ENCODE measurements around the gene MAP9. TPM values are rescaled to one million over a fixed set of nuclear protein-coding genes. Genes with fewer than 3 reads are reported as not detected.
"Not testable (repeated sequence)": the region's sequence is repeated elsewhere in the genome, so short reads cannot be mapped to it uniquely, and the experiment has no call there.

Gene MAP9
- 5.3 TPM for polyA plus RNA-seq (2013, experiment 1 of 2; ENCODE audit: insufficient read length)
- polyA plus RNA-seq (2013, experiment 2 of 2; ENCODE audit: insufficient read length), result 7.2 TPM

GRCh38 chr4:155376387-155377268, at the start of gene MAP9:
TSS of gene MAP9 (minus strand) at chr4:155376965. CDS start at chr4:155375850, 1,115 bp downstream.
- peak; percentile 98 for DNase-seq

- DNase-seq, result not testable (repeated sequence)
These were observed 48.0 kb upstream of the MAP9 start for GRCh38 chr4:155424778-155425177.

DNA sequence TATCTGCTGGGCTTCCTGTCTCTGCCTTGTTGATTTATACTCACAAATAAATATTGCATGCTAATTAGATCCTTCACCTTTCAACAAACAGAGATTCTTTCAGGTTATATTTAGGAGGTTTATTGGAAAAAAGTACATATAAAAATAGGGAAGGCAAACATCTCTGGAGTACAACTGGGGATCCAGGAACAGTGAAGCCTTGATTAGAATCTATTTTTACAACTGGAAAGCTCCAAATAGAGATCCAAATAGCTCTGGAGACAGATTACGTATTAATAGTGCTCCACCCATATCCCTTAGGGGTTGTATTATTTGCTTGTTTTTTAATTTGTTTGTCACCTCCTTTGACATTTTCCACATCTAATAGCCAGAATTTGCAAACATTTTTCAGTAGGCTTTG, 46.9 kb upstream of the MAP9 start:
- no peak for DNase-seq

- DNase-seq, result no peak
These were observed 42.5 kb upstream of the MAP9 start for GRCh38 chr4:155419266-155419665.

- no peak for DNase-seq
These were observed 38.9 kb upstream of the MAP9 start for GRCh38 chr4:155415662-155416061.

GRCh38 chr4:155413451-155413850, 36.7 kb upstream of the MAP9 start:
- no peak for DNase-seq

DNA sequence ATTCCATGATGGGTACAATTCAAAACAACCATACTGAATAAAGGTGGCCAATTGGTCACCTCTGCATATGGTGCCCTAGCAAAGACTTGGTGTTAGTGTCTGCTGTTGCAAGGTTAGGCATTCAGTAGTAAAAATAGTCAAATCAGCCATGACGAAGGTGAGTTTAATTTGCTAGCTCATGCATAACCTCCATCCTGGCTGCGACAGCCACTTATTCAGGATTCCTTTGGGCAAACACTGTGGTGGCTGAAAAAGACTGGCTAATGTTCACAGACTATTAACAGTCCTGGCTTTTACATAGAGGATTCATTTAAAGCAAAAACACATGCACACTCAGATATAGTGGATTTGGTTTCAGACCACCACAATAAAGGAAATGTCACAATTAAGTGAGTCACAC, 34.8 kb upstream of the MAP9 start:
- DNase-seq, result no peak

GRCh38 chr4:155408796-155409195, 32.0 kb upstream of the MAP9 start:
- DNase-seq, result no peak

DNA sequence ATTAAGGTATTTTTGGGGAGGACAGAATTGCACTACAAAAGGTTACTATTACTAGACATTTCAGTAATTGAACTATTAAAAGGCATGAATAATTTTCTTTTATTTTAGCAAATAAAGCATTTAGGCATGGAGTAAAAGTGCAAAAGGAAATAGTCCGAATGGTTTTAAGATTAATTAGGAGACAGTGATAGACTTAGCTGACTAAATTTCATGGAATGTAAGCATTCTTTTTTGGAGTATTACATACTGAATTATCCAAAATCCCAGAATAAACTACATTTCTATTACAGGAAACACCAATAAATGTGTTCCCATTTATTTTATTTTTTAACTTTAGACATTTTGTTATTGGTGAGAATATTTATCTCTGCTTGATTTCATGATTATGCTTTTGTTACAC, 30.7 kb upstream of the MAP9 start:
- no peak for DNase-seq

DNA sequence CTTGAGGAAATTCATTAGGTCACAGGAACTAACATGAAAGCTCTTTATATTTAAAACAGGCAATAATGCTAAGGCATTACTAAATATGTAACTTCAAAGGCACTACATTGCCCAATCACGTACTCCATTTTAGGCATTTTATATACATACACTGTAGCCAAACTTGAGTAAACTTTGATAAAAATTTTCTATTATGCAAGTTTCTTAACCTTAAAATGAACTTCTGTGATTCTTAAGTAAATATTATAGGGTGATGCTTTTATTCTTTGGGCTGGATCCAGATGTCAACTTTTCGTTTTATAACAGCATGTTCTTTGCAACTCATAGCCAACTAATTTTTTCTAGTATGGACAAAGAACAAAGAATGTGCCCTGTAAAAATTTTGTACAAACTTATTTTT, 28.3 kb upstream of the MAP9 start:
- DNase-seq, result no peak

GRCh38 chr4:155403886-155404285, 27.1 kb upstream of the MAP9 start:
- peak; percentile 30 for DNase-seq

DNA sequence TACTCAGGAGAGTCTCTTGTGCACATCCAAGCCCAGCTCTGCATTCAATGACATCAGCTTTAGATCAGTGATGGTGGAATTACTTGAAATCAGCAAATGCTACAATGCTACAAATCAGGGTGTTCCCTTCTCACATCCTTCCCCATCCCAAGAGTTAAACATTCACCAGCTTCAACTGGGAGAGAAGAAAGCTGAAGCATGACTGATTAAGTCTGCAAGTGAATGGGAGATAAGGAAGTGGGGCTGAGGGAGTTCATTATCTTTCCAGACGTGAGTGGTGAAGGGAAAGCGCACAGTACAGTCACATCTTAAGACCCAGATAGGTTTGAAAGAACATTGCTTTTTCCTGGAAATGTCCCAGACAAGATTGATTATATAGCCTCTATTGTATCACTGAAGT, 26.2 kb upstream of the MAP9 start:
- DNase-seq, result no peak

DNA sequence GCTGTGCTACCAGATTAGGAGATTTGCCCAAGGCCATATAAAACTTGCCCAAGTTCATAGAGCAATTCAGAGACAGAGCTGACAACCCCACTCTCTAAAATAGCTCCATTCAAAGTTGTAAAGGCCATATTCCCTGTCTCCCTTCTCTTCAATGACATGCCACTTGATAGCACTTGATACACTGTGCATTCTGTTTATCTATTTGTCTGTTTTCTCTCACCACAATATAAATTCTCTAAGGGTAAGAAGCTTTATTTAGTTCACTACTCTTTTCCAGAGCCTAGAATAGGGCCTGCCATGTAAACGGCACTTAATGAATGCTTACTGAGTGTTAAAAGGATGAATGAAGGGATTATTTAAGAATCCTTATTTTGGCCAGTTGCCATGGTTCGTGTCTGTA, 24.1 kb upstream of the MAP9 start:
- DNase-seq, result no peak

GRCh38 chr4:155399974-155400697, 23.4 kb upstream of the MAP9 start:
- no peak for DNase-seq

- DNase-seq, result peak; percentile 89
These were observed 15.9 kb upstream of the MAP9 start for GRCh38 chr4:155392481-155393184.

- DNase-seq, result no peak
These were observed 15.2 kb upstream of the MAP9 start for GRCh38 chr4:155391932-155392331.

DNA sequence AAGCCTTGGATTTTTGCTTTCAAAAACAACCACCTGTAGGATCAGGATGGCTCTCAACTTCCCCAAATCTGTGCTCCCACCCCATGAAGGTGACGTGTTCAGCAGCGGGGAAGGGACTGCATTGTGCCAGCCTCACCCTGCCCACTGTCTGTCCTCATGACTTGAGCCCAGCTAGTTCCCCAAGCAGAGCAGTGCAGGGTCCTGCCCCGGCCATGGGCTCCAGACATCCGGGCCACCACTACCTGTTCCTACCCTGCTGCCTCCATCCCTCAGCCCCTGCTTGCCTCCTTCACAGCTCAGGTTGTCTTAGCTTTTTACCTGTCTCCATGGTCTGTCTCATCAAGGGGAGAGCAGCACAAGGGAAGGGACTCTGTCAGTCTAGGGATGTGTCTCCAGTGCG, 11.4 kb upstream of the MAP9 start:
- no peak for DNase-seq

GRCh38 chr4:155383541-155383940, 6.8 kb upstream of the MAP9 start:
- no peak for DNase-seq

- DNase-seq, result peak; percentile 15
These were observed 511 bp upstream of the MAP9 start for GRCh38 chr4:155377276-155377675.

DNA sequence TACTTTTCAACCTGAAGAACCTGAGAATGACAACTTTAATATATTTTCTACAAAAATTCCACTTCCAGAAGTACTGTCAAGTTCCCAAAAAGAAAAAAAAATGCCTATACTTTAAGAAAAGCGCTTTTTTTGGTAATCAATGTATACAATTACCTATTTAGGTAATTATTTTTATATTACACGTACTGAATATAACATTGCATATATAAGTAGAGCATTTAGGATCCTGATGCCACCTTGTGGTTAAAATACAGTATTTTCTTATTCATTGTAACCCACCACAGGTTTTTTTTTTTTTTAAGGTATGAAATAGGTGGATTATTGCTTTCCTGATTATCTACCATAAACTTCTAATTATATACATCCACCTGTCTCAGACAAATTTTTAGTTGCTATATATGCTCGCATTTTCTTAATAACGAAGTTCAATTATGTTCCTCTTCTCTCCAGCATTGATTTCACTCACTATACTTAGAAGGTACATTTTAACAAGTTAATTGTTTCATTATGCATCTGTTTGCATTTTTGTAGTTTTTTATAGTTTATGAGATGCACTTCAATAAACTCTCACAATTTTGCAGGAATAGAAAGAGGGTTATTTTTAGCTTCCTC, 5.2 kb downstream of the MAP9 start:
- peak; percentile 27 for DNase-seq

DNA sequence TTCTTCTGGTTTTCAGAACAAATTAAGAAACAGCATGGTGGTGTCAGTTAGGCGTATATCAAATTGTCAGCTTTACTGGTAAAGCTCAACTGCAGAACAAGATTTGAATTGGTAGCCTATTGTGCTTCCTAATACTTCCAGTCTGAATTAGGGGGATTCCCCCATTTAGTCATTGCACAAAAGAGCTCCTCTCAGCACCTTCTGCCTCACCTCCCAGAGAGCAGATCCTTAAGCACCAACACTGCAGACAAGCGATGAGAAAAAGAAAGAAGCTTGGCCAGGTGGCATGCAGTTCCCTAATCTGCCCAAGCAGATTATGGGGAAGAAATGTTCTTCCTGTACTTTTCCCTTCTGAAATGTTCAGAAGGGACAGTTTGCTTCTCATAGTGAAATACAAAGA, 9.2 kb downstream of the MAP9 start:
- DNase-seq, result no peak

DNA sequence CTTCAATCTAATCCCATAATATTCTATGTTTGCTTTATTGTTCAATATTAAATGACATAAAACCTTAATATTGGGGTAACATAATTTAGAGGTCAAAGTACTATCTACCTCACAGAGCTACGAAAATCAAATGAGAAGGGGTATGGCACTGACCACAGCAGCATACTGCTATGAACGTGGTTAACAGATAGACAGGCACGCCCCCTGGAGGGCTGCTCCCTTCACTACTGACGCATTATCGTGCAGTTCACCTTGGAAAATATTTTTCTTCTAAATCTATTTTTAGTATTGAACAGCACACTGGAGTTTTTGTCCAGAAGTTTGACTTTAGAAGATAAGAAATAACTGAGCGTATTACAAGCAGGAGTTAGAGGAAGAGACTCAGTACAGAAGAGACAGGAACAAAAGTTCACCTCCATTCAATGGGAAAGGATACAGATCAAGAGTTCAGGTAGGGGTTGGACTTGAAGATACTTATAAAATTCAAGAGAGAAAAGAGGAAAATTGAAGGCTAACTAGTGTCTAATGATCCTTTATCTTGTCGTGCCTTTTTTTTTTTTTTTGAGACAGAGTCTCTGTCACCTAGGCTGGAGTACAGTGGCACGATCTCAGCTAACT, 22.7 kb downstream of the MAP9 start:
- peak; percentile 51 for DNase-seq

All from fibroblast of skin of back (primary cell).